Skeletal muscle satellite cell (primary cell): ENCODE measurements around the gene IHH.

Experiments
- H3K27me3 ChIP-seq: 2 replicates; pipeline ENCODE4 v1.7.0; 2013; ENCODE audit warnings: low read length; ENCODE audit not compliant: control insufficient read depth, insufficient read depth
- H3K36me3 ChIP-seq: 2 replicates; pipeline ENCODE4 v1.7.0; 2013; ENCODE audit warnings: mild to moderate bottlenecking, control low read depth, low read length; ENCODE audit not compliant: insufficient read depth
- H3K4me1 ChIP-seq: 2 replicates; pipeline ENCODE4 v1.7.0; 2013; ENCODE audit warnings: low read length; ENCODE audit not compliant: control insufficient read depth, insufficient read depth
- H3K4me2 ChIP-seq: 2 replicates; pipeline ENCODE4 v1.7.0; 2013; ENCODE audit warnings: mild to moderate bottlenecking, low read length
- H3K4me3 ChIP-seq: 2 replicates; pipeline ENCODE4 v1.7.0; 2013; ENCODE audit warnings: low read length
- H3K9ac ChIP-seq: 2 replicates; pipeline ENCODE4 v1.7.0; 2013; ENCODE audit warnings: mild to moderate bottlenecking, low read depth, low read length, moderate library complexity
- H3K9me3 ChIP-seq: replicated peaks from 2 replicates; pipeline ENCODE4 v1.7.0; 2013; ENCODE audit warnings: mild to moderate bottlenecking, control low read depth, low read length

The IHH gene

GRCh38 chr2:219034823-219035222 is 25.9 kb downstream of the IHH start:
- peaks cover 78% of the 10 kb centered on the region for H3K27me3 ChIP-seq
- H3K4me2 ChIP-seq: no peak overlapping the region
- no peaks in the 10 kb centered on the region for H3K9me3 ChIP-seq
- no peaks in the 10 kb centered on the region for H3K36me3 ChIP-seq
- no peak overlapping the region for H3K9ac ChIP-seq
- no peak overlapping the region for H3K4me3 ChIP-seq
- no peaks in the 10 kb centered on the region for H3K4me1 ChIP-seq

- H3K9ac ChIP-seq: no peak overlapping the region
- H3K27me3 ChIP-seq: peaks cover 70% of the 10 kb centered on the region
- H3K4me1 ChIP-seq: no peaks in the 10 kb centered on the region
- no peaks in the 10 kb centered on the region for H3K9me3 ChIP-seq
- H3K36me3 ChIP-seq: no peaks in the 10 kb centered on the region
- H3K4me2 ChIP-seq: no peak overlapping the region
- H3K4me3 ChIP-seq: no peak overlapping the region
Observed at GRCh38 chr2:219032051-219032745, 28.5 kb downstream of the IHH start.

GRCh38 chr2:219031005-219031738 is 29.5 kb downstream of the IHH start:
- Histone ChIP-seq H3K27me3 (peaks cover 71% of the 10 kb centered on the region), H3K4me3 (no peak overlapping the region), H3K4me1 (no peaks in the 10 kb centered on the region), H3K9ac (no peak overlapping the region), H3K36me3 (no peaks in the 10 kb centered on the region), H3K4me2 (no peak overlapping the region), H3K9me3 (no peaks in the 10 kb centered on the region)

GRCh38 chr2:219030177-219030940 is 30.4 kb downstream of the IHH start:
- Histone ChIP-seq H3K27me3 (peaks cover 70% of the 10 kb centered on the region), H3K4me1 (no peaks in the 10 kb centered on the region), H3K9ac (no peak overlapping the region), H3K36me3 (no peaks in the 10 kb centered on the region), H3K4me2 (no peak overlapping the region), H3K4me3 (no peak overlapping the region), H3K9me3 (no peaks in the 10 kb centered on the region)

- H3K4me2 ChIP-seq: no peak overlapping the region
- H3K27me3 ChIP-seq: peaks cover 70% of the 10 kb centered on the region
- H3K4me3 ChIP-seq: no peak overlapping the region
- H3K36me3 ChIP-seq: no peaks in the 10 kb centered on the region
- H3K4me1 ChIP-seq: no peaks in the 10 kb centered on the region
- H3K9me3 ChIP-seq: no peaks in the 10 kb centered on the region
- H3K9ac ChIP-seq: no peak overlapping the region
Observed at GRCh38 chr2:219029829-219030165, 30.9 kb downstream of the IHH start.

- no peaks in the 10 kb centered on the region for H3K36me3 ChIP-seq
- H3K9me3 ChIP-seq: no peaks in the 10 kb centered on the region
- no peak overlapping the region for H3K4me2 ChIP-seq
- H3K4me1 ChIP-seq: no peaks in the 10 kb centered on the region
- no peak overlapping the region for H3K9ac ChIP-seq
- peaks cover 65% of the 10 kb centered on the region for H3K27me3 ChIP-seq
- no peak overlapping the region for H3K4me3 ChIP-seq
Observed at GRCh38 chr2:219028996-219029828, 31.5 kb downstream of the IHH start.

GRCh38 chr2:219028141-219028540 is 32.6 kb downstream of the IHH start:
- H3K4me2 ChIP-seq: no peak overlapping the region
- H3K9ac ChIP-seq: no peak overlapping the region
- peaks cover 63% of the 10 kb centered on the region for H3K27me3 ChIP-seq
- H3K9me3 ChIP-seq: no peaks in the 10 kb centered on the region
- H3K4me1 ChIP-seq: no peaks in the 10 kb centered on the region
- no peaks in the 10 kb centered on the region for H3K36me3 ChIP-seq
- H3K4me3 ChIP-seq: no peak overlapping the region

- Histone ChIP-seq H3K9me3 (no peaks in the 10 kb centered on the region), H3K4me2 (no peak overlapping the region), H3K36me3 (no peaks in the 10 kb centered on the region), H3K27me3 (peaks cover 63% of the 10 kb centered on the region), H3K4me1 (no peaks in the 10 kb centered on the region), H3K9ac (no peak overlapping the region), H3K4me3 (no peak overlapping the region)
Observed at GRCh38 chr2:219027511-219028055, 33.1 kb downstream of the IHH start.

GRCh38 chr2:219026946-219027345 is 33.8 kb downstream of the IHH start:
- Histone ChIP-seq H3K4me3 (no peak overlapping the region), H3K36me3 (no peaks in the 10 kb centered on the region), H3K4me2 (no peak overlapping the region), H3K9ac (no peak overlapping the region), H3K9me3 (no peaks in the 10 kb centered on the region), H3K4me1 (no peaks in the 10 kb centered on the region), H3K27me3 (peaks cover 62% of the 10 kb centered on the region)

GRCh38 chr2:219025637-219026585 is 34.8 kb downstream of the IHH start:
- Histone ChIP-seq H3K9me3 (no peaks in the 10 kb centered on the region), H3K4me3 (no peak overlapping the region), H3K36me3 (no peaks in the 10 kb centered on the region), H3K4me2 (no peak overlapping the region), H3K9ac (no peak overlapping the region), H3K27me3 (peaks cover 65% of the 10 kb centered on the region), H3K4me1 (no peaks in the 10 kb centered on the region)
